ENCODE data around the gene GOLGA6A.

- TF ChIP-seq CTCF (conservative IDR thresholded peaks at IDR 0.05; ENCODE audit: low read length) = no peak
- no peak for TF ChIP-seq EZH2phosphoT487 (IDR thresholded peaks at IDR 0.05; ENCODE audit: borderline replicate concordance, low read depth, low read length)
Observed at GRCh38 chr15:74055804-74056203, 26.5 kb downstream of the GOLGA6A start.

Measured in OCI-LY7 (cell line).